Measurements from ENCODE around the gene RAB7A.

RAB7A gene

DNA sequence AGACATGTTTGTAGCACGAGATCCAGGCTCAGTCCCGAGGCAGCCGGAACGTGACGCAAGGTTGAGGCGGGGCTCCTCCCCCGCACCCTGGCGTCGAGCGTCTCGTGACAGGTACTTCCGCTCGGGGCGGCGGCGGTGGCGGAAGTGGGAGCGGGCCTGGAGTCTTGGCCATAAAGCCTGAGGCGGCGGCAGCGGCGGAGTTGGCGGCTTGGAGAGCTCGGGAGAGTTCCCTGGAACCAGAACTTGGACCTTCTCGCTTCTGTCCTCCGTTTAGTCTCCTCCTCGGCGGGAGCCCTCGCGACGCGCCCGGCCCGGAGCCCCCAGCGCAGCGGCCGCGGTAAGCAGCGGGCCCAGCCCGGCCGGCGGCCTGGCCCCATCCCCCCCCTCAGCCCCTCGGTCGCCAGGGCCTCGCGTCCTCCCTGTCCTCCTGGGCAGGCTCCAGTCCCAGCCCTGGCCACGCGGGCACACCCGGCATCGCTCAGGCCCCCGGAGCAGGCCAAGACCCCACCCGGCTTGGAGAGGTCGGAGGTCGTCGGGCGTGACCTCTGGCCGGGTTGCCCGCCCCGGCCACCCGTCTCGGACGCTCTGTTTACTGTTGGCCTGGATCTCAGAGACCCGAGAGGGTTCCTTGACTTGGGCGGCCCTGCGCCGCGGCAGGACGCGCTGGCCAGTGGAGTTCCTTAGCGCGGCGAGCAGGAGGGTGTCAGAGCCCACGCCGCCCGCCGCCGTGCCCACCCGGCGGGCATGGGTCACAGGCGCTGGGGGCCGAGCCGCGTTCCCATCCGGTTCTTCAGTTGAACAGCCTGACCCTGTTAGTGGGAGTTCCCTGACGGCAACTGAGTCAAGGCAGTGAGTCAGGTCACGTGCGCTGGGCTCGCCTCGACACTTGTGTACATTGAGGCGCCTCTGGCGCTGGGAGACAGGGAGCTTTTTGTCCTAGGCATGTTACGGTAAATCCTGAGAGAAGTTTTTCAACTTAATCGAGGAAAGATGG, at the start of gene RAB7A:
Gene RAB7A (plus strand): TSS at position 161 of the 994 bp plus-strand sequence. CDS start 69,185 bp downstream, outside the sequence.
- peak; percentile 97 for DNase-seq (ENCODE audit: low spot score)

- no peak for DNase-seq (ENCODE audit: low spot score)
Observed at GRCh38 chr3:128679338-128679737, 46.6 kb upstream of the RAB7A start.

- peak; percentile 96 for DNase-seq (ENCODE audit: low spot score)
Observed at GRCh38 chr3:128680603-128681368, 45.2 kb upstream of the RAB7A start.

GRCh38 chr3:128681369-128681829, 44.6 kb upstream of the RAB7A start:
- no peak for DNase-seq (ENCODE audit: low spot score)

GRCh38 chr3:128683957-128684356, 42.0 kb upstream of the RAB7A start:
- DNase-seq (ENCODE audit: low spot score): no peak

GRCh38 chr3:128684986-128685726, 40.8 kb upstream of the RAB7A start:
- no peak for DNase-seq (ENCODE audit: low spot score)

GRCh38 chr3:128686465-128686864, 39.5 kb upstream of the RAB7A start:
- no peak for DNase-seq (ENCODE audit: low spot score)

DNA sequence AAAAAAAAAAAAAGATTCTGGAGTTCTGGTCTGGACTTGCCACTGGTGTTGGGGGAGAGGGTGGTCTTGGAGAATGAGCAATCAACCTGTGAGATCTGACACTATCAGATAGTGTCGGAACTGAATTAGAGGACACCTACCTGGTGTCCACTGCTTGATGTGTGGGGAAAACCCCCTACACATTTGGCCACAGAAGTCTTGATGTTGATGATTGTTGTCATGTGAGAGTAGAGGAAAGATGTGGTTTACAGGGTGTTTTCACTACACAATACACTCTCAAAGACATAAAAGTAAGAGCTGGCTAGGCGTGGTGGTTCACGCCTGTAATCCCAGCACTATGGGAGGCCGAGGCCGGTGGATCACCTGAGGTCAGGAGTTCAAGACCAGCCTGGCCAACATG, 36.9 kb upstream of the RAB7A start:
- no peak for DNase-seq (ENCODE audit: low spot score)

DNA sequence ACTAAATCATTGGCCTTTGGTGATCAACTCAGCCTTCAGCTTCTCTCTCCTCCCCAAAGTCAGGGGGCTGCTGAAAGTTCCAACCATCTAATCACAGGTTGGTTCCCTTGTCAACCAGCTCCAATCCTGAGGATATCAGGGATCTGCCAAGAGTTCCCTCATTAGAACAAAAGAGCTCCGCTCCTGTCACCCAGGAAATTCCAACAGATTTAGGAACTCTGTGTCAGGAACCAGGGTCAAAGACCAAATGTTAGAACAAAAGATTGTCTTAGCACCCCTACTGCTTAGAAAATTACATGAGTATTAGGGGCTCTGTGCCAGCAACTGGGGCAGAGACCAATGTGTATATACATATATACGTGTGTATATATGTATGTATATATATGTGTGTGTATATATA, 32.3 kb upstream of the RAB7A start:
- DNase-seq (ENCODE audit: low spot score): no peak

- DNase-seq (ENCODE audit: low spot score): no peak
Observed at GRCh38 chr3:128697341-128697740, 28.6 kb upstream of the RAB7A start.

- DNase-seq (ENCODE audit: low spot score): peak; percentile 22
Observed at GRCh38 chr3:128698211-128699047, 27.6 kb upstream of the RAB7A start.

DNA sequence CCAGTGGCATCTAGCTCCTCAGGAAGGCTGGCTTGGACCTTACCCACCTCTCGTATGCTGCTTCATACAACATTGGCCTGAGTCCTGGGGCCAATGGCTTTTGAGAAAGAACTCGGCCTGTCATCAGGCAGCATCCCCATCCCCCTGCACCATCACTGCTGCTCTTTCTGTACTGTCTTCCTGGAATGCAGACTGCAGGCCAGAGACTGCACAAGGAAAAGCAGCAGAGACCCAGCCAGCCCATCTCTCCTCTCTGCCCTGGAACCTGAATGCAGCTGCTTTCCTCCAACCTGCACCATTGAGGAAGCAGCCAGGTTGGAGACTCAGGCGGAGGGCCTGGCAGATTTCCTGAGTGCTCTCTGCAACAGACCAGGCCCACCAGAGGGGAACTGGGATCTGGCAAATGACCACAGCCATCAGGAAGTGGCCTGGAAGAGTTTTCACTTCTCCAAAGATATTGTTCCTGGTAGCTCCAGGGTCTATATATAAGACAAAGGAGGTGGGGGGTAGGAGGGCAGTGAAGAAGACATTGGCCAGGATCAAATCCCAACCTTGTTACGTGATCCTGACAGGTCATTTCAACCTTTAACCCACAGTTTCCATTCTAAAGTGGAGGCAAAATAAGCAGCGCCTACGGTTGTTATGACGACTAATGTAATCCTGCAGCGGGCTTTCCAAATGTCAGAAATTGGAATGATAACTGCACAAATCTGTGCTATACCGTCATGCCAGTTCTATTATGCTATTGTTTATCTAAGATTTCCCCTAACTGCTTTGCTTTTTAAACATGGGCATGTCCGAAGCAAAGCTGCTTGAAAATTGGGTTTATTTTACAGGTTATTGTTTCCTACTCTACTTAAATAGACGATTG, 24.4 kb upstream of the RAB7A start:
- DNase-seq (ENCODE audit: low spot score): no peak

GRCh38 chr3:128702391-128702790, 23.6 kb upstream of the RAB7A start:
- DNase-seq (ENCODE audit: low spot score): no peak

GRCh38 chr3:128703561-128703960, 22.4 kb upstream of the RAB7A start:
- no peak for DNase-seq (ENCODE audit: low spot score)

DNA sequence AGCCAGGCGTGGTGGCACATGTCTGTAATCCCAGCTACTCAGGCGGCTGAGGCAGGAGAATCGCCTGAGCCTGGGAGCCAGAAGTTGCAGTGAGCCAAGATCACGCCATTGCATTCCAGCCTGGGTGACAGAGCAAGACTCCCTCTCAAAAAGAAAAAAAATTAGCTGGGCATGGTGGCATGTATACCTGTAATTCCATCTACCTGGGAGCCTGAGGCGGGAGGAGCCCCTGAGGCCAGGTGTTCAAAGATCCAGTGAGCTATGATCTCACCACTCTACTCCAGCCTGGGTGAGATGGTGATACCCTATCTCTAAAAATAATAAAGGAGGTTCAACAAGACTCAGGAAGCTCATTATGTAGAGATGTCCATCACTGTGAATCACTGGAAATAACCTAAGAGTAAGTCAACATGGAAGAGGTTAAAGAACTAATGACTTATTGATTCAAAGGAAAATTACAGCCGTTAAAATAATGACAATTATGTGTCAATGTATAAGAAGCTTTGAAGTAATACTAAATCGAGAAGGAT, 19.8 kb upstream of the RAB7A start:
- no peak for DNase-seq (ENCODE audit: low spot score)

DNA sequence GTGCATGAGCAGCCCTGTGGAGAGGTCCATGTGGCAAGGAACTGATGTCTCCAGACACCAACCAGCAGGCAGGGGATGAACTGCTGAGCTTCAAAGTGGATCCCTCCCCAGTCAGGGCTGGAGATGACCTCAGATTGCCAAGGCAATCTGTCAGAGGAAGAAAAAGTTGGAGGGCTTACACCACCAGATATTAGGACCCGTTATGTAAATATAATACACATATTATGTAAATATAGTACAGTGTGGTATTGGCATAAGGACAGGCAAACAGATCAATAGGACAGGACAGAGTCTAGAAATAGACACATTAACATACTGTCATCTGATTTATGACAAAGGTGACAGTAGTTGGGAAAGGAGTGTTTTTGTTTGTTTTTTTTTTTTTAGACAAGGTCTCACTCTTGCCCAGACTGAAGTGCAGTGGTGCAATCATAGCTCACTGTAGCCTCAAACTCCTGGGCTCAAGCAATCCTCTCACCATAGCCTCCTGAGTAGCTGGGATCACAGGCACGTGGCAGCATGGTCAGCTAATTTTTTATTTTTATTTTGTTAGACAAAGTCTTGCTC, 18.0 kb upstream of the RAB7A start:
- DNase-seq (ENCODE audit: low spot score): no peak

GRCh38 chr3:128709038-128709437, 16.9 kb upstream of the RAB7A start:
- no peak for DNase-seq (ENCODE audit: low spot score)

GRCh38 chr3:128709506-128710210, 16.3 kb upstream of the RAB7A start:
- DNase-seq (ENCODE audit: low spot score): no peak
